SK-N-SH treated with all-trans-retinoic acid at 6 μM for 48 hours (cell line): ENCODE data around the gene ANXA3.

ENCODE experiments used
- ARNTL ChIP-seq: fragments of 450-650 bp; formaldehyde crosslinking; IDR thresholded peaks from 2 replicates; pipeline ENCODE4 v1.5.0; 2020; ENCODE audit warnings: low read depth, mild to moderate bottlenecking, moderate library complexity, borderline replicate concordance
- CSDC2 ChIP-seq: fragments of 250-450 bp; sonication (Bioruptor Pico); IDR thresholded peaks from 2 replicates; pipeline ENCODE4 v1.5.0; 2020; ENCODE audit warnings: mild to moderate bottlenecking, moderate library complexity
- ISL1 ChIP-seq: fragments of 250-450 bp; sonication (Bioruptor Pico); IDR thresholded peaks from 2 replicates; pipeline ENCODE4 v2.1.2; 2022; ENCODE audit warnings: mild to moderate bottlenecking, moderate library complexity
- OSR1 ChIP-seq: fragments of 250-450 bp; sonication (Bioruptor Pico); IDR thresholded peaks from 2 replicates; pipeline ENCODE4 v1.8.0; 2022; ENCODE audit warnings: moderate library complexity, mild to moderate bottlenecking, inconsistent platforms
- PATZ1 ChIP-seq: fragments of 250-450 bp; sonication (Bioruptor Pico); IDR thresholded peaks from 2 replicates; pipeline ENCODE4 v1.8.0; 2020; ENCODE audit warnings: mild to moderate bottlenecking, moderate library complexity, borderline replicate concordance
- PPARA ChIP-seq: fragments of 250-450 bp; sonication (Bioruptor Pico); IDR thresholded peaks from 2 replicates; pipeline ENCODE4 v1.5.0; 2020; ENCODE audit warnings: mild to moderate bottlenecking, borderline replicate concordance
- TCF4 ChIP-seq: fragments of 250-450 bp; sonication (Bioruptor Pico); IDR thresholded peaks from 2 replicates; pipeline ENCODE4 v1.8.0; 2021; ENCODE audit warnings: mild to moderate bottlenecking, moderate library complexity, borderline replicate concordance
- TOX ChIP-seq: fragments of 250-450 bp; sonication (Bioruptor Pico); IDR thresholded peaks from 2 replicates; pipeline ENCODE4 v1.8.0; 2021; ENCODE audit warnings: mild to moderate bottlenecking, moderate library complexity, borderline replicate concordance
- ZC3H10 ChIP-seq: fragments of 250-450 bp; sonication (Bioruptor Pico); IDR thresholded peaks from 2 replicates; pipeline ENCODE4 v1.5.1; 2021; ENCODE audit warnings: mild to moderate bottlenecking, moderate library complexity
- ZFP3 ChIP-seq: fragments of 250-450 bp; sonication (Bioruptor Pico); IDR thresholded peaks from 2 replicates; pipeline ENCODE4 v1.5.0; 2020; ENCODE audit warnings: mild to moderate bottlenecking, moderate library complexity
- ZFP30 ChIP-seq: fragments of 450-650 bp; formaldehyde crosslinking; IDR thresholded peaks from 2 replicates; pipeline ENCODE4 v1.5.0; 2022; ENCODE audit warnings: mild to moderate bottlenecking, moderate library complexity
- ZNF565 ChIP-seq: fragments of 450-650 bp; formaldehyde crosslinking; conservative IDR thresholded peaks from 2 replicates; pipeline ENCODE4 v1.5.0; 2020; ENCODE audit warnings: low read depth, mild to moderate bottlenecking, moderate library complexity
- ZNF8 ChIP-seq: fragments of 450-650 bp; formaldehyde crosslinking; IDR thresholded peaks from 2 replicates; pipeline ENCODE4 v1.5.0; 2020; ENCODE audit warnings: mild to moderate bottlenecking, moderate library complexity

- TF ChIP-seq ISL1 (CRISPR knock-in tag), result no peak
- no peak for TF ChIP-seq TCF4
- no peak for TF ChIP-seq ZC3H10 (CRISPR knock-in tag)
- TF ChIP-seq ZFP30 (CRISPR knock-in tag), result no peak
- no peak for TF ChIP-seq OSR1 (CRISPR knock-in tag)
- no peak for TF ChIP-seq ARNTL (CRISPR knock-in tag)
- no peak for TF ChIP-seq ZFP3 (CRISPR knock-in tag)
- no peak for TF ChIP-seq ZNF8
- no peak for TF ChIP-seq ZNF565 (CRISPR knock-in tag)
- TF ChIP-seq PATZ1 (CRISPR knock-in tag), result no peak
- TF ChIP-seq CSDC2 (CRISPR knock-in tag), result no peak
- no peak for TF ChIP-seq TOX (CRISPR knock-in tag)
- no peak for TF ChIP-seq PPARA
Observed at GRCh38 chr4:78581618-78582017, 30.0 kb downstream of the ANXA3 start.
